ENCODE data around the gene LYZL6.

GRCh38 chr17:35889818-35890773, 53.4 kb downstream of the LYZL6 start:
- TF ChIP-seq CTCF (IDR thresholded peaks at IDR 0.05) (no peak), EP300 (IDR thresholded peaks at IDR 0.05) (no peak), POLR2AphosphoS5 (IDR thresholded peaks at IDR 0.05) (no peak)
